OCI-LY7 (cell line): ENCODE measurements around the gene KCNRG.
"Not testable (repeated sequence)": the region's sequence is repeated elsewhere in the genome, so short reads cannot be mapped to it uniquely, and the experiment has no call there.

Source experiments
- CTCF ChIP-seq: fragments of 200-600 bp; sonication (generic); conservative IDR thresholded peaks from 2 replicates; pipeline ENCODE4 v1.5.1; 2014; ENCODE audit warnings: mild to moderate bottlenecking, antibody characterized with exemption, low read length, moderate library complexity, mixed read lengths
- EZH2phosphoT487 ChIP-seq: fragments of 200-600 bp; sonication (generic); IDR thresholded peaks from 2 replicates; pipeline ENCODE4 v1.6.1; 2018; ENCODE audit warnings: low read depth, borderline replicate concordance, mild to moderate bottlenecking, mixed run types, antibody characterized with exemption, low read length, moderate library complexity, mixed read lengths

- TF ChIP-seq CTCF, EZH2phosphoT487: not testable (repeated sequence)
These were observed 47.1 kb downstream of the KCNRG start for GRCh38 chr13:50062336-50062735.
